Measurements from ENCODE around the gene SLCO4A1.

SLCO4A1 gene, protein sequence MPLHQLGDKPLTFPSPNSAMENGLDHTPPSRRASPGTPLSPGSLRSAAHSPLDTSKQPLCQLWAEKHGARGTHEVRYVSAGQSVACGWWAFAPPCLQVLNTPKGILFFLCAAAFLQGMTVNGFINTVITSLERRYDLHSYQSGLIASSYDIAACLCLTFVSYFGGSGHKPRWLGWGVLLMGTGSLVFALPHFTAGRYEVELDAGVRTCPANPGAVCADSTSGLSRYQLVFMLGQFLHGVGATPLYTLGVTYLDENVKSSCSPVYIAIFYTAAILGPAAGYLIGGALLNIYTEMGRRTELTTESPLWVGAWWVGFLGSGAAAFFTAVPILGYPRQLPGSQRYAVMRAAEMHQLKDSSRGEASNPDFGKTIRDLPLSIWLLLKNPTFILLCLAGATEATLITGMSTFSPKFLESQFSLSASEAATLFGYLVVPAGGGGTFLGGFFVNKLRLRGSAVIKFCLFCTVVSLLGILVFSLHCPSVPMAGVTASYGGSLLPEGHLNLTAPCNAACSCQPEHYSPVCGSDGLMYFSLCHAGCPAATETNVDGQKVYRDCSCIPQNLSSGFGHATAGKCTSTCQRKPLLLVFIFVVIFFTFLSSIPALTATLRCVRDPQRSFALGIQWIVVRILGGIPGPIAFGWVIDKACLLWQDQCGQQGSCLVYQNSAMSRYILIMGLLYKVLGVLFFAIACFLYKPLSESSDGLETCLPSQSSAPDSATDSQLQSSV

DNA sequence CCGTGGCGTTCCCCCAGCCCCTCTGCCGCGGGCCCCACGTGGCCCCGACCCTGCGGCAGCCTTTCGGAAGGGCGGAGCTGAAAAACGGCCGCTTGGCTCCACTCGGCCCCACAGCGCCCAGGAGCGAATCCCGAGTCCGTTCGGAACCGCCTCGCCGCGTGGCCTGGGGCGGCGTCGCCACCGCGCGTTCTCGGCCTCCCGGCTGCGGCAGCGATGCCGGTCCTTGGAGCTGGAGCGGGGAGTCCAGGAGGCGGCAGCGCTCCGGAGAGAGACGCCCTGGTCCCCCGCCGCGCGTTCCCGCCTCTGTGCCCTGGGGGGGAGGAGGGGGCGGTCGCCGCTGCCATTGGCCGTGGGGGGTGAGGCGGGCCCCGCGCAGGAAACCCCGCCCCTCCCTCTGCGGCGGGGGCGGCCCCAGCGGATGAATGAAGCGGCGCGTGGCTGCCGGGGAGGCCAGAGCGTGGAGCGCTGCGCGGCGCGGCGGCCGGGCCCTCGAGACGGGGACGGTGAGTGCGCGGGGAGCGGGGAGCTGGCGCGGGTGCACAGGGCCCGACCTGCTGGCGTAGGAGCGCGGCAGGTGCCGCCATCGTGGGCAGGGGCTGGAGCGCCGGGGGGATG, at the start of gene SLCO4A1:
Gene SLCO4A1 (plus strand): TSS at position 453 of the 615 bp plus-strand sequence. CDS start 13,952 bp downstream, outside the sequence.
- peak; percentile 90 for DNase-seq

DNA sequence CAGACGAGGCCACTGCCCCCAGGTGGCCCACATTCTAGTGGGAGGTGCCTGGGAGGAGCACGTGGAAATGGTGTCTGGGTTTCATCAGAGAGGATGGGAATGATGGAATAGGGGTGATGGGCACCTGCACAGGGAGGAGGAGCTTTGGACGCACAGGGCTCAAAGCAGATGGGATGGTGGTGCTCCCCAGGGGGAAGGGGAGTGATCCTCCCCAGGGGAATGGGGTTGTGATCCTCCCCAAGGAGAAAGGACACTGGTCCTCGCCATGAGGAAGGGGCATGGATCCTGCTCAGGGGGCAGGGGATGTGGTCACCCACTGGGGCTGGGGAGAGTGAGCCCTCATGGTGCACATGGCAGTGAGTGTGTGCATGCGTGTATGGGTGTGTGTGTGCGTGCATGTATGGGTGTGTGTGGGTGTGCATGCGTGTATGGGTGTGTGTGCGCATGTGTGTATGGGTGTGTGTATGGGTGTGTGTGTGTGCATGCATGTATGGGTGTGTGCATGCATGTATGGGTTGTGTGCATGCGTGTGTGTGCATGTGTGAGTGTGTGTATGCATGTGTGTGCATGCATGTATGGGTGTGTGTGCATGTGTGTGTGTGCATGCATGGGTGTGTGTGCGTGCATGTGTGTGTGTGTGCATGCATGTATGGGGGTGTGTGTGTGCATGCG, 49.7 kb upstream of the SLCO4A1 start:
- no peak for DNase-seq

DNA sequence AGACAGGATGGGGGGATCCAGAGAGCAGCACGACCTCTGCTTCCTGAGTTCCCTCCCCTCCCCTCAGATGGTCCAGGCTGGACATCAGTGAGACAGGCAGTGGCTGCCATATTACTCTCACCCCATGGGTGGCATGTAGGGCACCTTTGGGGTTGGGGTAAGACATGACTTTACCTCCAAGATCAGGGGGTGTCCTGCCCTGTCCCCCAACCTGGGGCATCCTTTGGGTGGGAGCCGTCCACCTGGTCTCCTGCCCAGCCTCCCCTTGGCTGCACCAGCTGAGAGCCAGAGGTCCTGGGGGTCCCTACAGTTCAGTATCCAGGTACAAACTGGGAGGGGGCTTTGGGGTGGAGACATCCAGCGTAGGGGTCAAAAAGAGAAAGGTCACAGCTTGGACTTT, 48.7 kb upstream of the SLCO4A1 start:
- no peak for DNase-seq

DNA sequence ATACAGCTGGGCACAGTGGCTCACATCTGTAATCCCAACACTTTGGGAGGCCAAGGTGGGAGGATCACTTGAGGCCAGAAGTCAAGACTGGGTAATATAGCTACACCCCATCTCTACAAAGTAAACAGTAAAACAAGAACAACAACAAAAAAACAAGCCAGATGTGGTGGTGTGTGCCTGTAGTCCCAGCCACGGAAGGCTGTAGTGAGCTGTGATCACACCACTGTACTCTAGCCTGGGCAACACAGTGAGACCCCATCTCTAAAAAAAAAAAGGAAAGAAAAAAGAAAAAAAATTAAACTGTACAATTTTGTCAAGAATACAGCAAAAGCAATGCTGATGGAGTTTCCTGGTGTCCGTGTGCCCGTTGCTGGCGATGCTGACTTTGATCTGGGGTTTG, 47.2 kb upstream of the SLCO4A1 start:
- DNase-seq = no peak

DNA sequence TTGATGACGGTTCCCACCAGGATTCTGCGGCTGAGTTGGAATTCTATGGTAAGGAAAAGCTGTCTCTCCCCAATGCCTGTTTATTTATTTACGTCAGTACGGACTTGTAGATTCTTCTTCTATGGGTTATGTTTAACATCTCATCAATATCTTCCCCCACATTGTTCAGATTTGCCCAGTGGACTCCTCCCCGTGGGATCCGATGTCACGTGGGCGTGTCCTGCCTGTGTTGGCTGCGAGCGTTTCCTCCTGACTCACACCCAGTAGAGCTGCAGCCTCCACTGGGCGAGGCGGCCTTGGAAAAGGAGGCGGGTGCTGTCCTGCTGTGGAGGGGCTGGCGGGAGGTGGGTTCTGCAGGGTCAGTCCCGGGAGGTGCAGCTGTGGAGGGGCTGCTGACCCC, 46.8 kb upstream of the SLCO4A1 start:
- peak; percentile 41 for DNase-seq

DNA sequence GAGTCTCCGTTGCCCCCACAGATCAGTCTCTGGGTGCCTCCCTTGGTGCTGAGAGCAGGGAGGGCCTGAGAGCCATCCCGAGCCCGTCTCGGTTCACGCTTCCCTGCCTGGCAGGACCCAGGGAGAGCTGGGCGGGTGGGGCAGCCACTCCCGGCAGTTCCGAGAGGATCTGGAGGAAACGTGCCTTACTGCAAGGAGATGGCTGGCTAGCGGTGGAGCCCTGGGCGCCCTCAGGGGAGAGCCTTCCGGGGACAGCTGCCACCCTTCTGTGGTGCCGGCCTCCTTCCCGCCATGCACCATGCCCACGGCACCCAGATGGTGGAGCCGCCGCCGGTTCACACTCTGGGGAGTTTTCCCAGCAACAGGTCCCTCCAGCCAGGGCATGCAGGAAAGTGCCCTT, 45.8 kb upstream of the SLCO4A1 start:
- DNase-seq = no peak

DNA sequence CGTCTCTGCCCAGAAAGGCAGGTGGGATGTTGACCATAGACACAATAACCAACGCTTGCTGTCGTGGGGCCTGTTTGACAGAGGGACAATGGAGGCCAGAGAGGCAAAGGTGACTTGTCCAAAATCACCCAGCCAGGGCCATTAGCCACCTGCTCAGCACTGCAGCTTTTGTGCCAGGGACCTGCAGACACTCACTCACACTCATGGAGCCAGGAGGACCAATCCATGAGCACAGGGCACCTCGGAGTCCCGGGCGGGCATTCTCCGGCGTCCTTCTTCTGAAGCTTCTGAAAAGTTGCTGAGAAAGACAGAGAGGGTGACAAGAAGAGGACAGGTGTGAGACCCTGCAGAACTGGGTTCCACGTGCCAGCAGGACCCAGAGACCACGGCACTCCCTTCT, 45.4 kb upstream of the SLCO4A1 start:
- DNase-seq = no peak

DNA sequence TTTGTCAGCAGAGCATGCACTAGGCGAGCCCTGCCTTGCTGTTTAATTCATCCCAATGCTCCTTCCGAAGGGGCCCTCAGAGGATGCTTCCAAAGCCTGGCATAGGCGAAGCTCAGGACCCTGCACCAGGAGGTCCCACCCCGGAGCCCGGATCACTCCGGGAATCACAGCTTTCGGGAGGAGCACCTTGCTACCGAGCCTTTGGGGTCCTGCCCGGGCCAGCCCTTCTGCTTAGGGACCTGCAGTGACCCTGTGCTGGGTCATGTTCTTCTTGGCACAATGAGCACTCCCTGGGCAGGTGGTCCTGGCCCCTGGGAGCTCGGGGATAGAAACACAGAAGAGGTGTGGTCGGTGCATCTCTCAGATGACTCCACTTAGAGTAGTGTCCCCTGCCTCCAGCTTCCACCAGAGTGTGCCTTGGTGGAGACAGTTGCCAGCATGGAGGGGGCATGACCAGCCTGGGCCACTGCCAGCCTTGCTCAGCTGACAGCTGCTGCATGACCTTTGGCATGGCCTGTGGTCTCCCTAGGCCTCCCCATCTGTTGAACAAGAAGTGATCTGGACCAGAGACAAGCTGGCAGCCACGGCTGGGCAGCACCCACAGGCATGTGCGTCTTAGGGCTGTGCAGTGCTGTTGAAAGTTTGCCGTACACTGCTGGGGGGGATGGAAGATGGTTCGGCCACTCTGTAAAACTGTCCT, 44.7 kb upstream of the SLCO4A1 start:
- DNase-seq = no peak

DNA sequence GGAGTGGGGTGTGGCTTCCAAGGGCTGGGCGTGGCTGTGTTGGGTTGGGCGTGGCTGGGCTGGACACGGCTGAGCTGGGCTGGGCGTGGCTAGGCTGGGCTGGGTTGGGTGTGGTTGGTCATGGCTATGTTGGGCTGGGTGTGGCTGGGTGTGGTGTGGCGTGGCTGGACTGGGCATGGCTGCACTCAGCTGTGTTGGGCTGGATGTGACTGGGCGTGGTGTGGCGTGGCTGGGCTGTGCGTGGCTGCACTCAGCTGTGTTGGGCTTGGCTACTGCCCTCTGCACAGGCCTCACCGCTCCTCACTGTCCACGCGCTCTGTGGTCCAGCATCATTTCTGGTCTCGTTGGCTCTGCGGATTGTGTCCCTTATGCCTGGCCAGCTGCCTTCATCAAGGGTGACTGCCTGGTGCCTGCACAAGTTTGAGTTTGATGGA, 43.5 kb upstream of the SLCO4A1 start:
- no peak for DNase-seq

DNA sequence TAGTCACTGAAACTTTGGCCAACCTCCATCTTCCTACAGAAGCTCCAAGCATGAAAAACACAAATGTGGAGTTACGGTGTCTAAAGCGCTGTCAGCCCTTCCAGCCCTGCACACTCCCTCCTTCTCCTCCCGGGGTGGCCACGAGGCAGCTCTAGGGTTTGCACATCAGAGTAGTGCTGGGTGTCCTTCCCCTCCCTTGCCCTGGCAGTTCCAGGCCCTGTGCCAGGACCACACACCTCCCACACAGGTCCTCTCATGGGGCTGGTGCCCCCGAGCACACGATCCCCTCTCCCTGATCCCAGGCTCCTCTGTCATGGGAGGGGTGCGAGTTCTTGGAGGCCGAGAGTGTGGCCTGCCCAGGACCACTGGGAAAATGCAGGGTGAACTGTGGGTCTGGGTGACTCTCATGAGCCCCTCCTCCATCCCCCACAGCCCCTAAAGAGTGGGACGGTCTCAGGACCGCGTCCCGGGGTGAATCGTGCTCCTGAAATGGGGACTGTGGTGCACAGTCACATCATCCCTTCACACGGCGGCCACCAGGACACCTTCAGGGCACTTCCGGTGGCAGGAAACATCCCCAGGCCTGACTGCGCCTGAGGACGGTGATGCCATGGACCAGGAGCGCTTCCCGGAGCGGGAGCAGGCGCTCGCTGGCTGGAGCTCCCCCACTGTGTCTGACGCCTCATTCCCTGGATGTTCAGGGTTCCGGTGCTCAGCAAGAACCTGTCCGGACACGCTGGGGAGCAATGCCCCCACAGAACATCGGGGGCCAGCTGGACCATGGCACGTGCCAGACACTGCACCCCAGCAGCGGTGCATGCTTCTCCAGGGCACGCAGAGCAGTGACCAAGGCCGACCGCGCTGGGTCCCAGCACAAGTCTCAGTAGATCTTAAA, 42.8 kb upstream of the SLCO4A1 start:
- DNase-seq = no peak

DNA sequence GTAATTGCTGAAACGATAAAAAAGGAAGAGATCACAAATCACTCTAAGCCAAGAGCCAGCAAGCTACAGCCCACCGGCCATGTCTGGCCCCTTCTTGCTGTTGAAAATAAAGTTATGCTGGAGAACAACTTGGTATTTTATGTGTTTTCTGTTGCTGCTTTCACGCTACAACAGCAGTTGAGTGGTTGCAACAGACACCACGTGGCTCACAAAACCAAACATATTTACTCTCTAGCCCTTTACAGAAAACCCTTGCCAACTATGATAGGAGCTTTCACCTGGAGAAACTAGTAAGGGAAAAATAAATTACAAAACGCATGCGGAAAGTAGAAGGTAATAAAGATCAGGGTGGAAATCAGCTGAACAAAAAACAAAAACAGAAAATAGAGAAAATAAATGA, 41.1 kb upstream of the SLCO4A1 start:
- no peak for DNase-seq

DNA sequence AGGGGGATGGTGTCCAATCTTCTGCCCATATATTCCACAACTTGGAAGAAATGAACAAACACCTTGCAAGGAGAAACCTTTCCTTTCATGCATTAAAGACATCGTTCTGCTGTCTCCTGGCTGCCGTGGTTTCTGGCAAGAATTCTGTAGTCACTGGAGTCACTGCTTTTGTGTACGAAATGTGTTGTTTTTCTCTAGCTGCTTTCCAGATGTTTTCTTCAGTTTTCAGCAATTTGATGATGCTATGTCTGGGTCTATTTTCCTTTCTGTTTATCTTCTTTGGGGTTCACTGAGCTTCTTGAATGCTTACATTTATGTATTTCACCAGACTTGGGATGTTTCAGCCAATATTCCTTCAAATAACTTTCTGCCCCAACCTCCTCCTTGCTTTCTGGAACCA, 40.6 kb upstream of the SLCO4A1 start:
- DNase-seq = no peak

DNA sequence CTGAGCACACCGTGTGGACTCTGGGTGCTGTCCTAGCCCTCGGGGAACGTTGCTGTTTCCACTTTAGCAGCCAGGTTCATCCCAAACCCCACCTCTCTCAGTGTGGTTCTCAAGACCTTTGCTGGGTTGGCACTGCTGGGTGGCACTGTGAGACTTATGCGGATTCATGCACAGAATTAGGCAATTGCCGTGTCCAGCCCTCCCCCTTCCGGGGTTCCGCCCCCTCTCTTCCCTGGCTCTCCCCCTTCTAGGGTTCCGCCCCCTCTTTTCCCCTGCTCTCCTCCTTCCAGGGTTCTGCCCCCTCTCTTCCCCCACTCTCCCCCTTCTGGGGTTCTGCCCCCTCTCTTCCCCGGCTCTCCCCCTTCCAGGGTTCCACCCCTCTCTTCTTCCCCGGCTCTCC, 39.8 kb upstream of the SLCO4A1 start:
- DNase-seq = peak; percentile 41

DNA sequence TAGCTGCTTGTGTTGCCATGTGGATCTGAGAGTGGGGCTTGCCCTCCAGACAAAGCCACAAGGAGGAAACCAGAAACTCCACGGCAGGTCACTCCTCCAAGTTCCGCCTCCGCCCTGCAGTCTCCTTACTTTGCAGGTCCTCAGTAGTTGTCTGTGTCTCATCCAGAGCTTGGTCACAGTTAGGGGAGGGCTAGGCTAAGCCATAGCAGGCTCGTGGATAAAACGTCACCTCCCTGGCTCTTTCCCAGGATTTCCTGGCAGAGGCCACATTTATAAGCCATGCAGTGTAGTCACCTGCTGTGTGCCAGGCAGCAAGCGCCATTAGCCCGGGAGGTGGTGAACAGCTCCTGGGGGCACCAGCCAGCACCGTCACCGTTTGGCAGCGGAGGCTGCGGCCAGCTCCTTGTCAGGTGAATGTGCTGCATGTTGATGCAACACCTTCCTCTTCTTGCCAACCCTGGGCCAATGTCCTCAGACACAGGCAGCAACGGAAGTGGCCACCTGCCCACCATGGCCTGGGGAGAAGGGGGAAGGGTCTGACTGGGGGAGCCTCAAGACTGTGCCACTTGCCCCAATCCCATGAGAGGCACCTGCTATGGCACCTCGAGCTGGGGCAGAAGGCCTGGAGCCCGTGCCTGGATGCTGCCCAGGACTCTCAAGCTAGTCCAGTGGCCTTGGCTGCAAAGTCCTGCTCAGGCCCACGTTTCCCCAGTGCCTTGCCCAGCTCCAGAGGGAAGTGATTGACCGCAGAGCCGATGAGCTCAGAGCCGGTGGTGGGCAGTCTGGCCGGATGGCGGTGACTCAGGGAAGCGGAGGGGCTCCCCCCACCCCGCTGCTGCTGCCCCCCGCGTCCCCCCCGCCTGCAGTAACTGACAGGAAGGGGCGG, 39.0 kb upstream of the SLCO4A1 start:
- DNase-seq = peak; percentile 56

DNA sequence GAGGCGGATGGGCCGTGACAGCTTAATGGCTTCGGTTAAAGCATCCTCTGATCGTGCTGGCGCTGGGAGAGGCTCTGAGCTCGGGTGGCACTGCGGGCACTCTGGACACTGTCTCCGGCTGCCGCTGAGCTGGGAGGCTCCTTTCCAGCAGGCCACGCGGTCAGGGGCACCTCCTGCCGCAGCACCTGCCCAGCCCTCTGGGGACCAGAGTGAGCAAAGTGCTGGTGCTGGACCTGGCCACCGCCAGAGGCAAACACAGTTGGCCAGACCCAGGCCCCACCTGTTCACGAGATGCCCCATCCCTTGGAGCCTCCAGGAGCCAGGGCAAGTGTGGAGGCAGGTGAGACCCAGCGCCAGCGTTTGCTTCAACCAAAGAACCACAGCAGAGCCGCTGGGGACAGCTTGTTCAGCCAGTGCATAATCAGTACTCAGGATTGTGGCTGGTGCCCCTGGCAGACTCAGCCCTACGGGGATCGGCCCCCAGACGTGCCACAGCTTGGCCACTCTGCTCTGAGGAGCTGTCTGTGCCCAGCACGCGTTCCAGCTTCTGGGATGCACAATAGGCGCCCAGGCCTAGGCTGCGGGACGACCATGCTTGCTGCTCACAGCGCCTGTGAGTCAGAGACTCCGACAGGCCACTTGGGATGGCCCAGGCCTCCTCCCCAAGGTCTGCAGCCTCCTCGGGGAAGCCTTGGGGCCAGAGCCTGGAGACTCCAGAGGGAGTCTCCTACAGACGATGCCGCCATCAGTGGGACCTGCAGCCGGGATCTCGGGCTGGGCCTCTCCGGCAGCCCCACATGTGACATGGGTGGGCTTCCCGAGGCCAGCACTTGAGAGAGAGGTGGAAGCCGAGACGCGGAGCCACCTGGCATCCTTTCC, 38.2 kb upstream of the SLCO4A1 start:
- DNase-seq = no peak

DNA sequence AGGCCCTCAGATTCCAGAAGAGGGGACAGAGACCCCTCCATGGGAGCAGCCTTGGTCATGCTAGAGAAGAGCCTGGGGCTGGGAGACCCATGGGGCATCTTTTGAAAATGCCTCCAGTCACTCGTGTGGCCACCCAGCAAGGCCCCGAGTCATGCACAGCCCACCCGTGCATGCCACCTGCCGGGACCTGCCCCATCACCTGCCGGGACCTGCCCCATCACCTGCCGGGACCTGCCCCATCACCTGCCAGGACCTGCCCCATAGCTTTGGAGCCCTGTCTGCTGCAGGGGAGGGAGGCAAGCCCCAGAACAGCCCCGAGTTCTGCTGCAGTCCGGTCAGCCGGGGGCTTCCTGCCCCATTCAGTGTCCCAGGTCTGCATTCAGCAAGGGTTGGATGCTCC, 37.5 kb upstream of the SLCO4A1 start:
- no peak for DNase-seq

DNA sequence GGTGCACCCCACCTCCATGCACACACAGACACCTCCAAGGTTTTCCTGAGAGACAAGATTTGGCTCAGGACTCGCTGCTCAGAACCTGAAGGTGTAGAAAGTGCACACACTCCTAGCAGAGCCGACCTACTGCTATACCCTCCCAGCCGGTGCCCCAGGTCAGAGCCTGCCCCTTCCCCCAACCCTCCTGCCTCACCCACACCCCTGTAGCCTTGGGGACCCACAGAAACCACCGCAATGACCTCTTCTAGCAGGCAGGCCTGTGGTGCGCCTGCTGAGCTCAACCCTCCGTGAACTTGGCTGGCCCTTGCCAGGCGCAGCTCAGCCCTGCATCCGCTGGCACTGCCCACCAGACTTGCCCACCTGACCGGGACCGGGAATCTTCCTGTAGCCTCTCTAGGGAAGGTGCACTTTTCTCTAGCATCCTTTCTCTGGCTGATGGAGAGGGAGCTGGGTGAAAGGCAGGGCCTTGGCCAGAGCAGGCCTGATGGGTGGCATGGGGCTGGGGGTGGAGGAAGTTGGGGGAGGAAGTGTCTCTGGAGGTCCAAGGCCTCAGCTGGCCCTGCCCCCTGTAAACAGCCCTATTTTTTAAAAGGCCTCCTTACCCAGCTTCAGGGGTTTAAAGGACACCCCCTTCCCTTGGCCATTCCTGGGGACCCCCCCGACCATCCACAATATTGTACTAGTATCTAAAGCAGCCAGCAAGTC, 36.9 kb upstream of the SLCO4A1 start:
- DNase-seq = no peak

DNA sequence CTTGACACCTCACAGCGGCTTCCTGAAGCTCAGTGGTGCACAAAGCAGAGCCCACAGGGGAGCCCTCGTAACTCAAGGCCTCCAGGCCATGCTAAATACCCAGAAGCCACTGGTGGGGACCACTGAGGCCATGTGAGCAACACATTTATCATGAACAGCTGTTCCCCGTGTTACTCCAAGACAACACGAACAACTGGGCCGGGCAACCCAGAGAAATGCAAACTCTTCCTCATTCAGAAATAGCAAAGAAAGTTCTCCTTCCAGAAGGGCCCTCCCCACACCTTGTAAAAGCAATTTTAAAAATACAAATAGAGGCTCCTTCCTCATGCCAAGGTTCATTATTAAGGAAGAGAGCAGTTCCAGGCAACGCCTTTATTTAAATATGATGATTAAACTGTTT, 36.3 kb upstream of the SLCO4A1 start:
- DNase-seq = no peak

Data from activated CD4-positive, alpha-beta T cell treated with anti-CD3 and anti-CD28 coated beads for 48 hours (primary cell).